ENCODE results near the gene FAM222A. TPM values are rescaled to one million over a fixed set of nuclear protein-coding genes. Genes with fewer than 3 reads are reported as not detected.
A peak's percentile ranks its signal among the peaks of the same experiment; 100 is the strongest.

FAM222A gene
- total and polyA plus RNA-seq, 2 of the 8 experiments (the other 6 are each of a cell fraction or from before 2014, with no cell fraction given), result 0.94 to 1.1 TPM

DNA sequence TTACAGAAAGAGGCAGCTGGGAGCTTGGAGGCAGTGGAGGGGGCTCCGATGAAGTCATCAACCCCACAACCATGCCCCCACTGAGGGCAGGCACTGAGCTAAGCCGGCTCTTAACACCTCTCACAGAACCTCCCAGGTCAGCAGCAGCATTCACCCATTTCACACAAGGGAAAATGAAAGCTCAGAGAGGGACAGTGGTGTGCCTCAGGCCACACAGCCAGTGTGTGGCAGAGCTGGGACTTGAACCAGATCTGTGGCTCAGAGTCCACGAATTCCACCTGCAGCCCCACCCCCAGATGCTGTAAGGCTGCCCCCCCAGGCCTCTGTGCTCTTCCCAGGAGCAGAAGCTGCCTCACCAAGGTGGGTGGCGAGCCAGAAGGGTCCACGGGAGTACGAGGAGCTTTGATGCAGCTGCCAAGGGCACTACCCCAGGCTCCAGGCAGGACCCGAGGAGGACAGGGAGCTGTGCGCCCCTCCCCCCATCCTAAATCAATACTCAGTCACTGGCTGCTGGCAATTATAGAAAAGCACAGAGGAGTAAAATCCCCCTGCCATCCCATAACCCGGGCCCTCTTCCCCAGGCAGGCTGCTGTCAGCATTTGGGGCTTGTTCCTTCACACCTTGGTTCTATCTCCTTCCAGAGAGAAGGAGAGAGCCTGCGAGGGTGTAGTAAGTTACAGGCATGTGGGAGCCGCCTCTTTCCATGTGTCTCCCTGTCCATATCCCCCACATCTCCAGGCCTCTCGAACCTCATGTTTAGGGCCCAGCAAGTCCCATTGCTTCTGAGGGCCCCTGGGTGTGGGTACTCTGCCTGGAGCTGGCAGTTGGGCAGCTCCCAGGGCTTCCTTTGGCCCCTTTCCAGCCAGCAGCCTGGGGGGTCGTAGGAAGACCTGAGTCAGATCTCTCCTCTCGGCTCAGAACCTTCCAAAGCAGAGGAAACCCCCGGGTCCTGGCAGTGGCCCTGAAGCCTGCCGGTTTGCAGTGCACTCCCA, 47.6 kb downstream of the FAM222A start:
- H3K23ac ChIP-seq (ENCODE audit: insufficient read length), result no peak overlapping the region
- no peak overlapping the region for H2BK5ac ChIP-seq (ENCODE audit: low read depth, low read length)
- H2AK5ac ChIP-seq (ENCODE audit: low read depth, low read length), result no peak overlapping the region
- no peak overlapping the region for H2BK120ac ChIP-seq (replicated peaks; ENCODE audit: low read depth, low read length)
- H3K23me2 ChIP-seq (ENCODE audit: low read depth, low read length), result no peaks in the 10 kb centered on the region
- H3K4me2 ChIP-seq (ENCODE audit: insufficient read depth in 1 of 2, low read depth in 2 of 2, low read length in 2 of 2), result no peak overlapping the region
- no peak overlapping the region; the same call in 1 of the 2 replicates for H3K18ac ChIP-seq (ENCODE audit: extremely low read depth, low read length)
- no peak overlapping the region for H4K5ac ChIP-seq (ENCODE audit: insufficient read length, low read depth, low read length)
- no peak overlapping the region for H3K56ac ChIP-seq (replicated peaks; ENCODE audit: insufficient read length, low read depth, low read length)
- no peaks in the 10 kb centered on the region for H3K36me3 ChIP-seq (ENCODE audit: control insufficient read depth in 2 of 4, insufficient read depth in 4 of 4, low read length in 3 of 4)
- H2BK20ac ChIP-seq (ENCODE audit: low read length), result no peak overlapping the region
- CTCF ChIA-PET (ENCODE audit: partially characterized antibody), result interaction anchor here (0.8 to 10.0 kb wide), 13 partner anchors 9 to 242 kb away, joined by 3 to 120 read pairs (median 4); no protein-coding TSS in a partner anchor
- no peak overlapping the region for H2BK12ac ChIP-seq (ENCODE audit: low read depth, low read length)
- H3K27ac ChIP-seq (ENCODE audit: low read depth, low read length), result no peak overlapping the region
- H3K79me2 ChIP-seq (ENCODE audit: control insufficient read depth in 1 of 2, insufficient read depth in 2 of 2, low read length in 2 of 2), result no peaks in the 10 kb centered on the region
- peaks cover 0 to 12% (median 5%) of the 10 kb centered on the region in 4 experiments; a peak in 5 of 7 replicates for H3K4me1 ChIP-seq (replicated peaks in 1 of 4; ENCODE audit: control insufficient read depth in 3 of 4, insufficient read depth in 4 of 4, low read length in 3 of 4)
- no peak overlapping the region for H3K4ac ChIP-seq (replicated peaks; ENCODE audit: insufficient read length, low read depth, low read length)
- peak in 1 of 2 experiments; percentile 41 for DNase-seq (ENCODE audit: low read depth in 1 of 2, low spot score in 2 of 2)
- no peak overlapping the region for H3K4me3 ChIP-seq (ENCODE audit: extremely low read depth in 1 of 4, insufficient read depth in 2 of 4, low read depth in 3 of 4, low read length in 4 of 4)
- H2AFZ ChIP-seq (ENCODE audit: low read length), result no peak overlapping the region
- FAIRE-seq, result no peak
- WGBS, 2 experiments (ENCODE audit: extremely low coverage in 1 of 2, insufficient coverage in 1 of 2, insufficient read length in 1 of 2, insufficient replicate concordance in 2 of 2, low coverage in 1 of 2, low lambda C conversion rate in 2 of 2, missing lambda C conversion rate in 1 of 2), result 89% methylated on average over 12 of the region's 16 CpGs; no CpG with 5 or more reads in 1 of the 2 experiments
- H2BK15ac ChIP-seq (ENCODE audit: low read length), result no peak overlapping the region
- no peak overlapping the region for H3K14ac ChIP-seq (ENCODE audit: insufficient read length)
- H4K20me1 ChIP-seq (replicated peaks in 1 of 2; ENCODE audit: control insufficient read depth in 1 of 2, insufficient read depth in 2 of 2, low read length in 2 of 2), result no peaks in the 10 kb centered on the region
- no peak overlapping the region for H4K91ac ChIP-seq (replicated peaks; ENCODE audit: insufficient read length, low read length)
- no peaks in the 10 kb centered on the region for H3K27me3 ChIP-seq (replicated peaks in 1 of 4; ENCODE audit: control insufficient read depth in 3 of 4, extremely low read depth in 1 of 4, insufficient read depth in 3 of 4, low read length in 3 of 4)
- H3K9ac ChIP-seq (replicated peaks in 1 of 4; ENCODE audit: extremely low read depth in 1 of 4, low read depth in 3 of 4, low read length in 3 of 4), result no peak overlapping the region
- H3K79me1 ChIP-seq (ENCODE audit: low read depth, low read length), result no peaks in the 10 kb centered on the region
- no peaks in the 10 kb centered on the region for H3K9me3 ChIP-seq (ENCODE audit: insufficient read depth in 2 of 2, low read depth in 1 of 2, low read length in 1 of 2)
- no peak overlapping the region; the same call in 1 of the 2 replicates for H4K8ac ChIP-seq (ENCODE audit: extremely low read depth, insufficient read depth, low read length)
- POLR2A ChIA-PET (ENCODE audit: partially characterized antibody), result interaction anchor here (1.2 kb wide), 1 partner anchor 19 kb away, joined by 3 read pairs; no protein-coding TSS in a partner anchor
- no peak for TF ChIP-seq TAF1 (IDR thresholded peaks at IDR 0.05; ENCODE audit: low read depth, low read length)
- no peak for TF ChIP-seq NRF1 (IDR thresholded peaks at IDR 0.05; ENCODE audit: low read depth, low read length)
- no peak for TF ChIP-seq RNF2 (IDR thresholded peaks at IDR 0.05; ENCODE audit: borderline replicate concordance, low read depth, low read length, missing control alignments, poor library complexity, severe bottlenecking)
- no peak for TF ChIP-seq POU5F1 (IDR thresholded peaks at IDR 0.05; ENCODE audit: low read depth, low read length)
- no peak for TF ChIP-seq NANOG (IDR thresholded peaks at IDR 0.05; ENCODE audit: insufficient read depth, low read depth, low read length, poor library complexity, severe bottlenecking)
- no peak for TF ChIP-seq PHF8 (conservative IDR thresholded peaks at IDR 0.05; ENCODE audit: low read depth, low read length)
- TF ChIP-seq CHD2 (IDR thresholded peaks at IDR 0.05; ENCODE audit: low read length), result no peak
- no peak for TF ChIP-seq RAD21 (IDR thresholded peaks at IDR 0.05 in 1 of 2, conservative IDR thresholded peaks at IDR 0.05 in 1 of 2; ENCODE audit: low read depth in 2 of 2, low read length in 2 of 2)
- TF ChIP-seq SIN3A (conservative IDR thresholded peaks at IDR 0.05 in 1 of 2, IDR thresholded peaks at IDR 0.05 in 1 of 2; ENCODE audit: low read depth in 1 of 2, low read length in 2 of 2), result no peak
- TF ChIP-seq FOSL1 (IDR thresholded peaks at IDR 0.05; ENCODE audit: insufficient read depth, low read depth, low read length), result no peak
